ENCODE measurements around the gene VAPA.

- TF ChIP-seq, protein P1, sequence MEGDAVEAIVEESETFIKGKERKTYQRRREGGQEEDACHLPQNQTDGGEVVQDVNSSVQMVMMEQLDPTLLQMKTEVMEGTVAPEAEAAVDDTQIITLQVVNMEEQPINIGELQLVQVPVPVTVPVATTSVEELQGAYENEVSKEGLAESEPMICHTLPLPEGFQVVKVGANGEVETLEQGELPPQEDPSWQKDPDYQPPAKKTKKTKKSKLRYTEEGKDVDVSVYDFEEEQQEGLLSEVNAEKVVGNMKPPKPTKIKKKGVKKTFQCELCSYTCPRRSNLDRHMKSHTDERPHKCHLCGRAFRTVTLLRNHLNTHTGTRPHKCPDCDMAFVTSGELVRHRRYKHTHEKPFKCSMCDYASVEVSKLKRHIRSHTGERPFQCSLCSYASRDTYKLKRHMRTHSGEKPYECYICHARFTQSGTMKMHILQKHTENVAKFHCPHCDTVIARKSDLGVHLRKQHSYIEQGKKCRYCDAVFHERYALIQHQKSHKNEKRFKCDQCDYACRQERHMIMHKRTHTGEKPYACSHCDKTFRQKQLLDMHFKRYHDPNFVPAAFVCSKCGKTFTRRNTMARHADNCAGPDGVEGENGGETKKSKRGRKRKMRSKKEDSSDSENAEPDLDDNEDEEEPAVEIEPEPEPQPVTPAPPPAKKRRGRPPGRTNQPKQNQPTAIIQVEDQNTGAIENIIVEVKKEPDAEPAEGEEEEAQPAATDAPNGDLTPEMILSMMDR (IDR thresholded peaks at IDR 0.05), result no peak
- TF ChIP-seq POLR2A (IDR thresholded peaks at IDR 0.05), result no peak
These were observed 45.7 kb downstream of the VAPA start for GRCh38 chr18:9959564-9959963.
